Adrenal gland (tissue), 5 donors: ENCODE results near the gene FAM53B.

Experiments used
- POLR2A ChIP-seq, 2 donors: fragments of 450-650 bp; IDR thresholded peaks; one replicate each; pipeline ENCODE4 v1.6.1; 2017; ENCODE audit warnings: antibody characterized with exemption in 2 of 2, mild to moderate bottlenecking in 2 of 2, moderate library complexity in 1 of 2
- TF ChIP-seq, protein P1 (sequence below), 6 experiments: fragments of 450-650 bp in 4 of 6; fragments of 200-600 bp in 2 of 6; sonication (generic) in 1 of 6; IDR thresholded peaks; 1 replicate in 5 of 6; 2 replicates in 1 of 6; pipeline versions ENCODE4 v1.5.1 to v1.8.0; 2016 to 2021; ENCODE audit warnings: antibody characterized with exemption in 6 of 6, mild to moderate bottlenecking in 2 of 6, moderate library complexity in 1 of 6
- donor health status: DM: no; HTN: no; CAD: no.

DNA sequence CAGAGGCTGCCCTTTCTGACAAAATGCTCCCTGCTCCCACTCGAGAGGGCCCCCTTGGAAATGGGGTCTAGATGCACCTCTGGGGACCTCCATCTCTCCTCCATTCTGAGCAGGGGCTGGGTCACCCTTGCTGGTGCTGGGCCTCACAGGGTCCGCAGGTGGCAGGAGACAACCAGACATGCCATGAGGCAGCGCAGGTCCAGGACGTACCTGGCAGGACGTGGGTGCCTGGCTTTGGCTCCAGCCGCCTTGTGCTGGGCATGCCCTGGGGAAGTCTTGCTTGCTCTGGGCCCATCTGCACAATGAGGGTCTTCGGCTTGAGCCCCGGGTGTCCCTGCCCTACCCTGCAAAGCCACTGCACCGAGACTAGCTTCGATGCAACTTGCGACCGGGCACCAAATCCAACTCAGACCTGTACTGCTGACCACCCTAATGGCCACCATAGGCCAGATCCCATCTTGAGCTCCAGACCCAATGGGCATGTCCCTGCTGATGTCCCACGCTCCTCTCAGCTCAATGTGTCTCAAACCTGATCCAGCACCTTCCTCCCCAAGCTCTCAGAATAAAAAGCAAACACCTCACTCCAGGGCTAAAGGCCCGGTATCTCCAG, 107.0 kb downstream of the FAM53B start:
- TF ChIP-seq, protein P1, sequence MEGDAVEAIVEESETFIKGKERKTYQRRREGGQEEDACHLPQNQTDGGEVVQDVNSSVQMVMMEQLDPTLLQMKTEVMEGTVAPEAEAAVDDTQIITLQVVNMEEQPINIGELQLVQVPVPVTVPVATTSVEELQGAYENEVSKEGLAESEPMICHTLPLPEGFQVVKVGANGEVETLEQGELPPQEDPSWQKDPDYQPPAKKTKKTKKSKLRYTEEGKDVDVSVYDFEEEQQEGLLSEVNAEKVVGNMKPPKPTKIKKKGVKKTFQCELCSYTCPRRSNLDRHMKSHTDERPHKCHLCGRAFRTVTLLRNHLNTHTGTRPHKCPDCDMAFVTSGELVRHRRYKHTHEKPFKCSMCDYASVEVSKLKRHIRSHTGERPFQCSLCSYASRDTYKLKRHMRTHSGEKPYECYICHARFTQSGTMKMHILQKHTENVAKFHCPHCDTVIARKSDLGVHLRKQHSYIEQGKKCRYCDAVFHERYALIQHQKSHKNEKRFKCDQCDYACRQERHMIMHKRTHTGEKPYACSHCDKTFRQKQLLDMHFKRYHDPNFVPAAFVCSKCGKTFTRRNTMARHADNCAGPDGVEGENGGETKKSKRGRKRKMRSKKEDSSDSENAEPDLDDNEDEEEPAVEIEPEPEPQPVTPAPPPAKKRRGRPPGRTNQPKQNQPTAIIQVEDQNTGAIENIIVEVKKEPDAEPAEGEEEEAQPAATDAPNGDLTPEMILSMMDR (IDR thresholded peaks at IDR 0.05), result no peak
- no peak for TF ChIP-seq POLR2A (IDR thresholded peaks at IDR 0.05)
